ENCODE measurements around the gene PLXDC1.
"Not testable (repeated sequence)": the region's sequence is repeated elsewhere in the genome, so short reads cannot be mapped to it uniquely, and the experiment has no call there.

PLXDC1 gene

GRCh38 chr17:39057701-39058206 is 93.7 kb downstream of the PLXDC1 start:
- no peak for DNase-seq

DNA sequence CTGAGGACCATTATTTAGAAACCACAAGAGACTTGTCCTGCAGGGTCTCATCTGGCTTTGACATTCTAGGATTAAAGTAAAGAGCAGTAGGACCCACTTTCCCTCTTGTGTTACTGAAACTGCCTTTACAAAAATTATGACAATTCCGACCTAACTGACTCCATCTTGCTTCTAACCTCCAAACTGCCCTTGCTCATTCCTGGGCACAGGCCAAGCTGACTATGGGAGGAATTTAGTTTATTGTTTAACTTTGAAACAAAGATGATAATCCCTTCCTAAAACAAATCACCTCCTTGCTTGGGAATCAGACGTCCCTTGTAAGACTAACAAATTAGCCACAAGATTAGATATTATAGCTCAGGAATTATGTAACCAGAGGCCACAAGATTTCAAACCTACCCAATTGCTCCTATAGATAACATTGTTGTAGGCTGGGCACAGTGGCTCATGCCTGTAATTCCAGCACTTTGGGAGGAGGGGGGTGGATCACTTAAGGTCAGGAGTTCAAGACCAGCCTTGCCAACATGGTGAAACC is 97.3 kb downstream of the PLXDC1 start:
- no peak for DNase-seq

- not testable (repeated sequence) for DNase-seq
Measured at GRCh38 chr17:39052423-39052822, 99.0 kb downstream of the PLXDC1 start.

GRCh38 chr17:39051001-39051585 is 100.3 kb downstream of the PLXDC1 start:
- no peak for DNase-seq

DNA sequence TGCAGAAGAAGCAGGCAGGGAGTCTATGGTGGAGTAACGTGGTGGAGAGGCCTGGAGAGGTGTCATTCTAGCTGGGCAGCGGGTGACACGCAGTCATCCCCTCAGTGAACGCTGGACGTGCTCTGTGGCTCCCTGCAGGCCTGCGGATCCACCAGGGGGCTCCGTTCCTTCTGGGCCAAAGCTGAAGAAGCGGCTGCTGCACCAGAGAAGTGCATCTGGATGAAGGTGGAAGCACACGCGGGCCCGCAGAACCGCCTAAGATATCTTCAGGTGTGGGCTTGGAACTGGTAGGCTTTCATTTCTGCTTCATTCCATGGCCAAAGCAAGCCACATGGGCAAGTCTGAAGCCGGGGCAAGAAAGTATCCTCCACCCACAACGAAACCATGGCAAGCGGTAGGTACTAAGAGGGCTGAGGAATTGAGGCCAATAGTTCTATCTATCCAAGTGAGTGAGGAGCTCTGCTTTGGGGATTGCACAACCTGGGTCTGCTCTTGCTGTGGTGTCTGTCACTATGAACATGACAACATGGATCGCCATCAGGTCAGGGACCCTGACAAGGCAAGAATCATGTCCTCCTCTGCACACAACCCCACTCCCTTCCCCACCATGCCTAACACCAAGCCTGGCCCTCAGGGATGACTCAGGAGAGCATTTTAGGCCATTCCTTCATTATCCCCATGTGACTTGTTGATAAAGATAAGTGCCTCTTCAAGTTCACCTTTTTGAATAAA is 105.3 kb downstream of the PLXDC1 start:
- no peak for DNase-seq

DNA sequence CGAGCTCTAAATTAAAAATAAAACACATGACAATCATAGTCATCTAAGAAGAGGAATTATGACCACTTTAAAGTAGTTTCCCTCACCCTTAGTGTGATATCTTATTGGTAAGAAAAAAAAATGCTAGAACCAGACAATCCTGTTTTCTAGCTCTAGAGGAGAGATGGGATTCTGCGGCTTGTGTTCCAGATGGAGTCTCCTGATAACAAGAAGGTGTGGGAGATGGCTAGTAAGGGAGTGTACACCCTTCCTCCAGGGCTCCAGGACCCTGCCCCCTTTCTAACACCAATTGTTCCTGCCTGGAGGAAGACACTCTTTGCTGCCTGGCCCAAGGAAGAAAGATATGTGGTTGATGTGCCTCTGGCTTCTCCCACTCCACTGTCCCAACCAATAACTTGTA is 115.4 kb downstream of the PLXDC1 start:
- DNase-seq = no peak

- not testable (repeated sequence) for DNase-seq
Measured at GRCh38 chr17:39035578-39035977, 115.9 kb downstream of the PLXDC1 start.

DNA sequence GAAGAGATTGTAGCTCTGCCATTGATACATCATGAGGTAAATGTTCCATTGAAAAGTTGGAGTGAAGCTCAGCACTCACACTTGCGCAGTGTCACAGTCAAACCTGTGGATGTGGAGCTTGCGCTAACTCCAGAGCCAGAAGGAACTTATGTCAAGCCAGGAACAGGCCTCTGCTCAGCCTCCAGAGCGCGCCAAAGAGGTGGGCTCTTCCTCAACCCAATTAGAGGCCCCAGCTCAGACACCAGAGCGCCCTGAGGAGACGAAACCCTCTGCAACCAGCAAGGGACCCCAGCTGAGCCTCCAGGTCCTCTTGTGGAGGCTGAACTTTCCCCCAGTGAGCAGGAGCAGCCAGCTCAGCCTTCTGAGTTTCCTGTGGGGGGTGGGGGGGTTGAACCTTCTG is 122.7 kb downstream of the PLXDC1 start:
- DNase-seq = no peak

DNA sequence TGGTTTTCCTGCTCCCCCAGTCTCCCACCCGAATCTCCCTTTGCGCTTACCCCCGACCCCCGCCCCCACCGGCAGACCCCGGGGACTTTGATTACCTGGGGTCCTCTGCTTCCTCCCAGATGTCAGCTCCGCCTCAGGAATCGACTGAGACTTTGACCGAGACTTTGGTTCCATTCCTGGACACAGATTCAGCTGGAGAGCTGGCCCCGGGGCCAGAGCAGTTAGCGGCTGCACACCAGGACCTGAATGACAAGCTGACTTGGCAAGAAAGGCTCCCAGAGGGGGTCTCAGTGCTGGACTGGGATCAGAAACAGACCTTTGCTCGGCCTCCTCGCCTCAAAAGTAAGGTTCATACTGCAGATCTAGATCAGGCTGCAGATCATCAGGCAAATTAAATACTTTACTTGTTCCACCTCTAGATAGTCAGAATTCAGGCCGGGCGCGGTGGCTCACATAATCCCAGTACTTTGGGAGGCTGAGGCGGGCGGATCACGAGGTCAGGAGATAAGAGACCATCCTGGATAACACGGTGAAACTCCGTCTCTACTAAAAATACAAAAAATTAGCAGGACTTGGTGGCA is 123.9 kb downstream of the PLXDC1 start:
- DNase-seq = no peak

DNA sequence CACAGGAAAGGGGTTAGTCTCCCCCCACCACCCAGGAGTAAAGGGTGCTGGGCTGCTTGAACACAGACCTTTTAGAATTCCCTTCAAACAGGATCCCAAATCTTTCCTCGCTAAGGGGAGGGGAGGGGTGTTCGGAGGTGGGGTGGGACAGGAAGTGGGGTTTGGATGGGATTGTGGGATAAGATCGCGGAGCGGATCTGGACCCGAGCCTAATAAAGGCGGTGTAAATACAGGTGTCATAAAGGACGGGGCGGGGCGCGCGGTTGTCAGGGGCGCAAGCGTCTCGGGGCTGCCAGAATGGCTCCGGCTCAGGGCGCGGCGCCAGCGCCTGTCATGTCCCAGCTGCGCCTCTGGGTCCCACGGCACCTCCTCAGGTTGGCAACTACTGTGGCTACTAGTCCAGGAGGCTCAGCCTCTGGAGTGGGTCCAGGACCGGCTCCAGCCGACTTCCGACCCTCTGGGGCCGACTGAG is 124.4 kb downstream of the PLXDC1 start:
- peak in 1 of 2 experiments; percentile 11 for DNase-seq

DNA sequence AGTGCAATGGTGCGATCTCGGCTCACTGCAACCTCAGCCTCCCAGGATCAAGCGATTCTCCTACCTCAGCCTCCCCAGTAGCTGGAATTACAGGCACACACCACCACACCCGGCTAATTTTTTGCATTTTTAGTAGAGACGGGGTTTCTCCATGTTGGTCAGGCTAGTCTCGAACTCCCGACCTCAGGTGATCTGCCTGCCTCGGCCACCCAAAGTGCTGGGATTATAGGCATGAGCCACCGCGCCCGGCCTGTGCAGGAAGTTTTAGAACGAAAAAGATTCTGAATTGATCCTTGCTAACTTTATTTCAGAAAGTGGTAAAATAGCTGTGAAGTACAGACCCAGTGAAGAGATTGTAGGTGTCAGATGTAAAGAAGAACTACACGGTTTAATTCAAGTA is 125.1 kb downstream of the PLXDC1 start:
- not testable (repeated sequence) for DNase-seq

GRCh38 chr17:39022924-39023323 is 128.5 kb downstream of the PLXDC1 start:
- no peak for DNase-seq

- DNase-seq = not testable (repeated sequence)
Measured at GRCh38 chr17:39020037-39020436, 131.4 kb downstream of the PLXDC1 start.

DNA sequence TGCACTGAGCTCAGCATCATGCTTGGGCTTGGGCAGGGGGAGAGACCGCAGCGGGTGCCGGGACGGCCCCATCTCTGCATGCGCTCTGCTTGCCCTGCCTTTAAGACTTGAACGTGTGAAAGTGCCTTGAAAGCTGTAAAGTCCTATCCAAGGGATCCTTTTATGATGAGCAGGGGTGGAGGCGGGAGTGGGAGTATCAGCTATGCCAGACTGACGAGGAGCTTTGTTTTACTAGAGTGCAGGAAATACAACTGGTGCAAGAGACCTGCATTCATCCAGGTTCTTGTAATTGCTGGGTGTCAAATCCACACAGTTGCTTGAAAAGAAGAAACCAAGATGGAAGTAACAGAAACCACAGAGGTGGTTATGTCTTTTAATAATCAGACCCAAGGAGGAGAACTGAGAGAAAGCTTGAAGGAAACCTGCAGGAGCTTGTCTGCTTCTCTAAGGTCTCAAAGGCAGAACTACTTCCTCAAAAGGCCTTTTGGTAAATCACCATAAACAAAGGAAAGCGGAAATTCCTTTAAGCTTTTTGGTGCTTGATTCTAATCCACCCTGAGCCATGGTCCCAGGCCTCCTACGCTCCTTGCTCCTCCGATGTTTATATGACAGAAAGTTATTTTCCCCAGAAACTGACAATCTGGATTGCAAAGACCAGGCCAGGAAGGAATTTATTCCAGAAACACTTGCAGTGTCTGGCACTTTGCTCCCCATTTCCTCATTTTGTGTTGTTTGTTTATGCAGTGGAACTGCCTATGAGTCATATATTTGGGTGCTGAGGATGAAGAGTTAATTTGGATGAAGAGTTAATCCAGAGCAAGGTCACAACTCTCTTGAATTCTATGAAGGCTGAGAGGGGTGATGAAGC is 132.9 kb downstream of the PLXDC1 start:
- DNase-seq = peak; percentile 10 to 23

DNA sequence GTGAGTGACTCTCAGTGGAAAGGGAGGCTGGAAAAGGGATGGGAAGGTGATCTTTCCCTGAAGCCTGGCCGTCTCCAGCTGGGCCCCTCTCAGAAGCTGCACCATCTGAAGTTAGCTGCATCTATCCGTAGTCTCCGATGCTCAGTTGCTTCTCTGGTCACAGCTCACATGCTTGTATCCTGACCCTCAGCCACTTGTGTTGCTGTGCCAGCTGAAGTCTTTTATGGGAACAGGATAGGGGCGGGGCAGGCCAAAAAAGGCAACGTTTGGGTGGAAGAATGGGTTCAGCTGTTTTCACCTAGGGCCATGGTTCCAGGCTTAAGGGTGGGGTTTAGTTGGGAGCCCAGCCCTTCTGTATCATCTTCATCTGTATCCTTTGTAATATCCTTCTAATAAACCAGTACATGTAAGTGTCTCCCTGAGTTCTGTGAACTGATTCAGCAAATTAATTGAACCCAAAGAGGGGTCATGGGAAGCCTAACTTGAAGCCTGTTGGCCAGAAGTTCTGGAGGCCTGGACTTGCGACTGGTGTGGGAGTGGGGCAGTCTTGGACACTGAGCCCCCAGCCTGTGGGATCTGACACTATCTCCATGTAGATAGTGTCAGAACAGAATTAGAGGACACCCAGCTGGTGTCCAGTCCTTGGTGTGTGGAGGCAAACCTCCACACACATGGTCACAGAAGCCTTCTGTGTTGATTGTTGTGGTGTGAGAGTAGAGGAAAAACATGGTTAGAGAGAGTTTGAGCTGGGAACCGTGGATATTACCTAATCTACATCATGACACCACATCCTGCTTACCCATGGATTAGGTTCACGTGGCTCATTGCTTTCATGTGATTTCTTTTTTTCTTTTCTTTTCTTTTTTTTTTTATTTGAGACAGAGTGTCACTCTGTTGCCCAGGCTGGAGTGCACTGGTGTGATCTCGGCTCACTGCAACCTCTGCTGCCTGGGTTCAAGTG is 135.0 kb downstream of the PLXDC1 start:
- DNase-seq = no peak

DNA sequence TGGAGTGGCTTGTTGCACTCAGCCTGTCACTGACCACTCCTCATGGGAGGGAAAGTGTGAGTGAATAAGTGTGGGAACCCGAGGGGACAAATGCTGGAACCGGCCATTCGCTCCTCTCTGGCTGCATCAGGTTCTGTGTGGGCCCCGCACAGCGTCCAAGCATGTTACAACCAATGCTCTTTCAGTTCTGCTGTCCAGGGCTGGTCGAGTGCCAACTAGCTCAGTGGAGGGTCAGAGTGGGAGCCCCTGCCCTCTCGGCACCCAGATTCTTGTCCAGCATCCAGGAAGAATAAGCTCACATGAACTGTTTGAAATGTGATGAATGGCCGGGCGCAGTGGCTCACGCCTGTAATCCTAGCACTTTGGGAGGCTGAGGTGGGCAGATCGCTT is 135.9 kb downstream of the PLXDC1 start:
- no peak for DNase-seq

DNA sequence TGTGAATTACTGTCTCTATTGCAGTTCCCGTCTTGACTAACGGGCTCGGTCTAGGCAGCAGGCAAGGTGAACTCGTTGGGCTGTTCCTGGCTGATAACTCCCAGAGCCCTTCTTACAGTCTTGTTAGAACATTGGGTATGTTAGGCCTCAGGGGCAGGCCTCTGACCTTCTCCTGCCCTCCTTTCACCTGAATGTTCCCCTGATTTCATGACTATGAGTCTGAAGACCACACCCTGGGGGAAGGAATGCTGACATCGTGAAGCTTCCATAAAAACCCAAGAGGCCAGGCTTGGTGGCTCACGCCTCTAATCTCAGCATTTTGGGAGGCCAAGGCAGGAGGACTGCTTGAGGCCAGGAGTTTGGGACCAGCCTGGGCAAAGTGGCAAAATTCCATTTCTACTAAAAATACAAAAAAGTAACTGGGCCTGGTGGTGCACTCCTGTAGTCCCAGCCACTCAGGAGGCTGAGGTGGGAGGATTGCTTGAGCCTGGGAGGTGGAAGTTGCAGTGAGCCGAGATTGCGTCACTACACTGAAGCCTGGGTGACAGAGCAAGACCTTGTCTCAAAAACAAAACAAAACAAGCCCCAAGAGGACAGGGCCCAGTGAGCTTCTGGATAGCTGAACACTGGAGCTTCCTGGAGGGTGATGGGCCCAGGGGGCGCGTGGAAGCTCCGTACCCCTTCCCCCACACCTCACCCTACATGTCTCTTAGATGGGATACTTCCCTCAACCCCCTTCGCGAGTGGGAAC is 136.5 kb downstream of the PLXDC1 start:
- DNase-seq = no peak

DNA sequence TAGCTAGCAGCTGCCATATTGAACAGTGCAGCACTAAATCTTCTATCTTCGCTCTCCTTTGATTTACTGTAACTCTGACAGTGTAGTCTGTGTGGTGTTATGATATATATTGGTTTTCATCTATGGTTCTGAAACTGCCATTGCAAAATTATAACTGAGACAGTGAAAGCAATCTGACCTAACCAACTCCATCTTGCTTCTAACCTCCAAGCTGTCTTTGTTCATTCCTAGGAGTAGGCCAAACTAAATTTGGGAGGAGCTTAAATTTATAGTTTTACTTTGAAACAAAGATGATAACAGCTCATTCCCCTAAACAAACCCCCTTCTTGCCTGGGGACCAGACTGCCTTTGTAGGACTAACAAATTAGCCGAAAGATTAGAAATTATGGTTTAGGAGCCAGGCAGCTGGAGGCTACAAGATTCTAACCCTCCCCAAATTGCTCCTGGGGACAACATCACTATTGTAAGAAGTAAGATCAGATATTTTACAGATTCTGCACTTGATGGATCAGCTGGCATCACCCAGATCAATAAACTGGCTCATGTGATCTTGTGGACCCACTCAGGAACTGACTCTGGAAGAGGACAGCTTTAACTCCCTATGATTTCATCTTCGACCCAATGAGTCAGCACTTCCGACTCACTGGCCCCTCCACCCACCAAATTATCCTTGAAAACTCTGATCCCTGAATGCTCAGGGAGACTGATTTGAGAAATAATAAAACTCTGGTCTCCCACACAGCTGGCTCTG is 137.2 kb downstream of the PLXDC1 start:
- DNase-seq = no peak

Data from stimulated activated CD4-positive, alpha-beta T cell treated with anti-CD3 and anti-CD28 coated beads, Interleukin-4, amount 100 ng/mL, for 4 hours (primary cell).